SU-DHL-6 (cell line): ENCODE results near the gene CACNB4.

ENCODE experiments used
- EZH2phosphoT487 ChIP-seq: fragments of 200-600 bp; sonication (generic), shearing (Covaris generic); conservative IDR thresholded peaks from 2 replicates; pipeline ENCODE4 v1.6.1; 2018; ENCODE audit warnings: mild to moderate bottlenecking, antibody characterized with exemption, low read length, moderate library complexity, mixed read lengths
- TF ChIP-seq, protein P1 (sequence below): fragments of 200-600 bp; sonication (generic); IDR thresholded peaks from one replicate; pipeline ENCODE4 v1.5.1; 2017; ENCODE audit warnings: antibody characterized with exemption, mild to moderate bottlenecking, low read length, moderate library complexity; ENCODE audit not compliant: insufficient read depth, poor library complexity, severe bottlenecking

DNA sequence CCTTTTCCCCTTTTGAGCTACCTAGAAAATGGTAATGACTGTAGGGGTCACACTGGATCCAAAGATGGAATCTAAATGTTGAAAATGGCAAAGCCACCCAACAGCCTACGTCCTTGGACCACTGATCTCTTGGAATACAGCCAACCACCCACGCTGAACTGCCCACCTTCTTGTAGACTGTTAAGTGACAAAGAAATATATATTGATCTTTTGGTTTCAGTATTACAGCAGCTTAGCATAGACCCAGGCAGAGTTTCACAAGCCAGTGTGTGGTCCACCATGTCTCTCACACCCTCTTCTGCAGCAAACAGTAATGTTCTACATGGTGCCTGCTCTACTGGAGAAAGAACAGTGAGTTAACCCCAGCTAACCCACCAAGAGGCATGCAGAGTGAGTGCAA, 20.2 kb downstream of the CACNB4 start:
- TF ChIP-seq EZH2phosphoT487, result no peak
- TF ChIP-seq, protein P1, sequence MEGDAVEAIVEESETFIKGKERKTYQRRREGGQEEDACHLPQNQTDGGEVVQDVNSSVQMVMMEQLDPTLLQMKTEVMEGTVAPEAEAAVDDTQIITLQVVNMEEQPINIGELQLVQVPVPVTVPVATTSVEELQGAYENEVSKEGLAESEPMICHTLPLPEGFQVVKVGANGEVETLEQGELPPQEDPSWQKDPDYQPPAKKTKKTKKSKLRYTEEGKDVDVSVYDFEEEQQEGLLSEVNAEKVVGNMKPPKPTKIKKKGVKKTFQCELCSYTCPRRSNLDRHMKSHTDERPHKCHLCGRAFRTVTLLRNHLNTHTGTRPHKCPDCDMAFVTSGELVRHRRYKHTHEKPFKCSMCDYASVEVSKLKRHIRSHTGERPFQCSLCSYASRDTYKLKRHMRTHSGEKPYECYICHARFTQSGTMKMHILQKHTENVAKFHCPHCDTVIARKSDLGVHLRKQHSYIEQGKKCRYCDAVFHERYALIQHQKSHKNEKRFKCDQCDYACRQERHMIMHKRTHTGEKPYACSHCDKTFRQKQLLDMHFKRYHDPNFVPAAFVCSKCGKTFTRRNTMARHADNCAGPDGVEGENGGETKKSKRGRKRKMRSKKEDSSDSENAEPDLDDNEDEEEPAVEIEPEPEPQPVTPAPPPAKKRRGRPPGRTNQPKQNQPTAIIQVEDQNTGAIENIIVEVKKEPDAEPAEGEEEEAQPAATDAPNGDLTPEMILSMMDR, result no peak
